HG03571 (cell line): Measurements from ENCODE around the gene ZNF710.
"Not testable (repeated sequence)": the region's sequence is repeated elsewhere in the genome, so short reads cannot be mapped to it uniquely, and the experiment has no call there.

ENCODE experiments used
- ATAC-seq: cut with Tn5 transposase; IDR thresholded peaks from one replicate; pipeline ENCODE4 v1.9.1; 2021; ENCODE audit not compliant: unreplicated experiment

Gene ZNF710

GRCh38 chr15:90101130-90101968 lies 100.2 kb downstream of the ZNF710 start:
- peak; percentile 8 for ATAC-seq

GRCh38 chr15:90101969-90102890 lies 101.1 kb downstream of the ZNF710 start, which contains the start of gene IDH2:
Gene IDH2, minus strand, starts transcription at chr15:90102468. Its CDS starts 78 bp downstream, at chr15:90102390.
- ATAC-seq = peak; percentile 52

GRCh38 chr15:90103701-90104329 lies 102.7 kb downstream of the ZNF710 start:
- ATAC-seq = no peak

GRCh38 chr15:90104551-90104950 lies 103.4 kb downstream of the ZNF710 start:
- no peak for ATAC-seq

- ATAC-seq = no peak
Measured at GRCh38 chr15:90105521-90105920, 104.4 kb downstream of the ZNF710 start.

- ATAC-seq = no peak
Measured at GRCh38 chr15:90106522-90107117, 105.5 kb downstream of the ZNF710 start.

GRCh38 chr15:90108038-90108437 lies 106.9 kb downstream of the ZNF710 start:
- ATAC-seq = not testable (repeated sequence)

- not testable (repeated sequence) for ATAC-seq
Measured at GRCh38 chr15:90109163-90109751, 108.1 kb downstream of the ZNF710 start.

- no peak for ATAC-seq
Measured at GRCh38 chr15:90113166-90113565, 112.0 kb downstream of the ZNF710 start.

- ATAC-seq = no peak
Measured at GRCh38 chr15:90114451-90114901, 113.4 kb downstream of the ZNF710 start.

- no peak for ATAC-seq
Measured at GRCh38 chr15:90115783-90116182, 114.7 kb downstream of the ZNF710 start.

GRCh38 chr15:90119367-90119766 lies 118.2 kb downstream of the ZNF710 start:
- ATAC-seq = no peak

GRCh38 chr15:90121086-90121485 lies 120.0 kb downstream of the ZNF710 start:
- no peak for ATAC-seq

GRCh38 chr15:90124507-90124906 lies 123.4 kb downstream of the ZNF710 start:
- ATAC-seq = no peak

GRCh38 chr15:90126022-90126421 lies 124.9 kb downstream of the ZNF710 start:
- ATAC-seq = no peak

GRCh38 chr15:90126596-90127435 lies 125.7 kb downstream of the ZNF710 start:
- ATAC-seq = no peak

- no peak for ATAC-seq
Measured at GRCh38 chr15:90130291-90130690, 129.2 kb downstream of the ZNF710 start.
